PFSK-1 (cell line): ENCODE data around the gene CTF1.

Experiments
- FOXP2 ChIP-seq: optimal IDR thresholded peaks from 2 replicates; pipeline ENCODE3; 2011; ENCODE audit warnings: borderline replicate concordance, control low read depth, inconsistent platforms; ENCODE audit not compliant: insufficient read depth; ENCODE audit errors: extremely low read length, extremely low read depth
- POLR2AphosphoS5 ChIP-seq: IDR thresholded peaks from 2 replicates; pipeline ENCODE4 v1.6.1; 2012; ENCODE audit warnings: low read depth, mild to moderate bottlenecking, control low read depth, low read length, moderate library complexity
- REST ChIP-seq, 2 experiments: IDR thresholded peaks; 2 replicates each; pipeline versions ENCODE4 v1.6.1 to v1.8.0; 2011 to 2012; ENCODE audit warnings: low read depth in 2 of 2, low read length in 2 of 2, control low read depth in 1 of 2, inconsistent platforms in 1 of 2, mild to moderate bottlenecking in 1 of 2, moderate library complexity in 1 of 2; ENCODE audit not compliant: insufficient read depth in 1 of 2
- SIN3A ChIP-seq: IDR thresholded peaks from 2 replicates; pipeline ENCODE4 v1.6.1; 2012; ENCODE audit warnings: mild to moderate bottlenecking, low read length, moderate library complexity, borderline replicate concordance; ENCODE audit not compliant: insufficient read depth
- TAF1 ChIP-seq: IDR thresholded peaks from 2 replicates; pipeline ENCODE4 v1.6.1; 2012; ENCODE audit warnings: low read length, control low read depth, borderline replicate concordance; ENCODE audit not compliant: insufficient read depth

CTF1 gene

GRCh38 chr16:30896889-30897733 lies 697 bp downstream of the CTF1 start:
- no peak for TF ChIP-seq POLR2AphosphoS5
- no peak for TF ChIP-seq REST (IDR thresholded peaks at IDR 0.05; ENCODE audit: insufficient read depth in 1 of 2, low read depth in 2 of 2, low read length in 2 of 2)
- peak; percentile 62 for TF ChIP-seq FOXP2

- no peak for TF ChIP-seq POLR2AphosphoS5
Observed at GRCh38 chr16:30899794-30900193, 3.4 kb downstream of the CTF1 start.

- TF ChIP-seq REST (IDR thresholded peaks at IDR 0.05; ENCODE audit: insufficient read depth in 1 of 2, low read depth in 2 of 2, low read length in 2 of 2) (no peak), SIN3A (no peak), TAF1 (no peak), FOXP2 (no peak), POLR2AphosphoS5 (no peak)
Observed at GRCh38 chr16:30900588-30900987, 4.2 kb downstream of the CTF1 start.

GRCh38 chr16:30901201-30902028 lies 5.0 kb downstream of the CTF1 start:
- no peak for TF ChIP-seq REST (IDR thresholded peaks at IDR 0.05; ENCODE audit: insufficient read depth in 1 of 2, low read depth in 2 of 2, low read length in 2 of 2)
- TF ChIP-seq FOXP2, result no peak
- TF ChIP-seq SIN3A, result no peak
- no peak for TF ChIP-seq POLR2AphosphoS5
- no peak for TF ChIP-seq TAF1

- TF ChIP-seq SIN3A, result no peak
- TF ChIP-seq FOXP2, result no peak
- no peak for TF ChIP-seq POLR2AphosphoS5
- TF ChIP-seq TAF1, result no peak
- no peak for TF ChIP-seq REST (IDR thresholded peaks at IDR 0.05; ENCODE audit: insufficient read depth in 1 of 2, low read depth in 2 of 2, low read length in 2 of 2)
Observed at GRCh38 chr16:30902029-30902972, 5.9 kb downstream of the CTF1 start.
